Stimulated activated CD4-positive, alpha-beta T cell treated with anti-CD3 and anti-CD28 coated beads, Interleukin-4, amount 100 ng/mL, for 1 hour (primary cell): Measurements from ENCODE around the gene MAPK4.

Source experiments
- DNase-seq: peaks from one replicate; pipeline ENCODE4 v3.0.0-alpha.2; 2020

Gene MAPK4

GRCh38 chr18:50722311-50722710, 162.4 kb downstream of the MAPK4 start:
- no peak for DNase-seq

- no peak for DNase-seq
These were observed 164.9 kb downstream of the MAPK4 start for GRCh38 chr18:50724751-50725151.

GRCh38 chr18:50726960-50727589, 167.2 kb downstream of the MAPK4 start:
- no peak for DNase-seq

- no peak for DNase-seq
These were observed 168.0 kb downstream of the MAPK4 start for GRCh38 chr18:50727721-50728471.

- no peak for DNase-seq
These were observed 169.5 kb downstream of the MAPK4 start for GRCh38 chr18:50729376-50729775.

- DNase-seq = no peak
These were observed 170.1 kb downstream of the MAPK4 start for GRCh38 chr18:50729986-50730385.

GRCh38 chr18:50734342-50734741, 174.5 kb downstream of the MAPK4 start:
- no peak for DNase-seq

GRCh38 chr18:50734886-50735285, 175.0 kb downstream of the MAPK4 start:
- DNase-seq = no peak

GRCh38 chr18:50737127-50737526, 177.2 kb downstream of the MAPK4 start:
- DNase-seq = no peak

- no peak for DNase-seq
These were observed 178.3 kb downstream of the MAPK4 start for GRCh38 chr18:50738098-50738757.

- no peak for DNase-seq
These were observed 183.1 kb downstream of the MAPK4 start for GRCh38 chr18:50742952-50743351.

- no peak for DNase-seq
These were observed 184.4 kb downstream of the MAPK4 start for GRCh38 chr18:50744253-50744652.

- DNase-seq = no peak
These were observed 186.1 kb downstream of the MAPK4 start for GRCh38 chr18:50745945-50746344.

GRCh38 chr18:50747849-50748242, 188.0 kb downstream of the MAPK4 start:
- DNase-seq = no peak

GRCh38 chr18:50748243-50749229, 188.6 kb downstream of the MAPK4 start:
- DNase-seq = no peak

- DNase-seq = no peak
These were observed 189.5 kb downstream of the MAPK4 start for GRCh38 chr18:50749421-50749820.

GRCh38 chr18:50749945-50750344, 190.1 kb downstream of the MAPK4 start:
- no peak for DNase-seq

GRCh38 chr18:50750546-50750945, 190.7 kb downstream of the MAPK4 start:
- DNase-seq = no peak

GRCh38 chr18:50751490-50751889, 191.6 kb downstream of the MAPK4 start:
- DNase-seq = no peak

- DNase-seq = no peak
These were observed 192.1 kb downstream of the MAPK4 start for GRCh38 chr18:50751947-50752346.

- no peak for DNase-seq
These were observed 193.4 kb downstream of the MAPK4 start for GRCh38 chr18:50753311-50753710.

GRCh38 chr18:50754297-50754696, 194.4 kb downstream of the MAPK4 start:
- DNase-seq = no peak

- no peak for DNase-seq
These were observed 197.5 kb downstream of the MAPK4 start for GRCh38 chr18:50757358-50757757.
